ENCODE results near the gene RAB17.
"Not testable (repeated sequence)": the region's sequence is repeated elsewhere in the genome, so short reads cannot be mapped to it uniquely, and the experiment has no call there.

RAB17 gene

DNA sequence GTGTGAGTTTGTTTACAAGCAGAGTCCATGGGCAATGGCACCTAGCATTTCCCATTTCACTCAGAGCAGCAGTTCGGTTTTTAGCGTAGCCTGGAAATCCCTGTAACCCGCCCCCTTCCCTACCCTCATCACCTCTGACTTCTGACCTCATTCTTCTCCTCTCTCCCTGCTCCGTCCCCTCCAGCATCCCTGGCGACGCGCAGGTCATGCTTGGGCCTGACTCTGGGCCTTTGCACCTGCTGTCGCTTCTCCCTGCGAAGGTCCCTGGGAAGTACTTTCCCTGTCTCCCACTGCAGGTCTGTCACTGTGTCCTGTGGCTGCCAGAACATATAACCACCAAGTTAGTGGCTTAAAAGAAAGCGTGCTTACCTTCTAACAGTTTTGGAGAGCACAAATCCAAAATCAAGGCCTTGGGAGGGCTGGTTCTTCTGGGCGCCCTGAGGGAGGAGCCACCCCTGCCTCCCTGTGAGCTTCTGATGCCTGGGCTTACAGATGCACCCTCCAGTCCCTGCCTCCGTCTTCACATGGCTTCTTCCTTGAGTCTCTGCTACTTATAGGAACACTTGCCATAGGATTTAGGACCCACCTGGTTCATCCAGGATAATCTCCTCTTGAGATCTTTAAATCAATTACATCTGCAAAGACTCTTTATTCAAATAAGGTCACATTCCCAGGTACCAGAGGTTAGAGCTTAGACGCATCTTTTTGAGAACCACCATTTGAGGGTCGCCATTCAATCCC lies 8.1 kb upstream of the RAB17 start:
- no peak for DNase-seq

- peak; percentile 49 for DNase-seq
These were observed 6.9 kb upstream of the RAB17 start for GRCh38 chr2:237597196-237598145.

DNA sequence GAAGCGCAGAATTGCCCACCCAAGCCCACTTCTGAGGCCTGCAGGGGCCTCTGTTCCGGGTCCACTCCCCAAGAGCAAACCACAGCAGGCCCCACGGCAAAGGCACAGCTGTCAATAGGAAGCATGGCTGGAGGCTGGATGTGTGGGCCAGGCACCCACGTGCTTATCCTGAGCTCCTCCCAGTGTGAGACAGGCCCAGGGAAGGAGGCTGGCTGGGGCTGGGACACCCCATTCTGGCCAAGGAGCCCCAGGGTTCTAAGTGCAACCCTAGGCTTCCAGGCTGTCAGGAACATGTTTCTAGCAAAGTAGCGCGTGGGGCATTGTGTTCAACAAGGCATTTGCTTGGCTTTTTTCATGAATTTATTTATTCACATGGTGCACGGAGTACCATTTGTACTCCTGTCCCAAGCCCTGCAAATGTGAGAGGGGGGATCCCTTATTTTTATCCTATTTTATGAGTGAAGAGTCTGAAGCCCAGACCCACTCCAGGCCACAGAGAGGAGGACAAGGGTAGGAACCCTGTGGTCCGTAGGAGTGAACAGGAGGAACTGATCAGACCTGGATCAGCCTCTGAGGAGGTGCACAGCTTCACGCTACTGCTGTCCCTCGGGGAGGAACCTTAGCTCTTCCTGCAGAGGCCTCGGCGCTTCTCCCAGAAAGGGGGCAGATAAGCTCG lies 6.1 kb upstream of the RAB17 start:
- no peak for DNase-seq

DNA sequence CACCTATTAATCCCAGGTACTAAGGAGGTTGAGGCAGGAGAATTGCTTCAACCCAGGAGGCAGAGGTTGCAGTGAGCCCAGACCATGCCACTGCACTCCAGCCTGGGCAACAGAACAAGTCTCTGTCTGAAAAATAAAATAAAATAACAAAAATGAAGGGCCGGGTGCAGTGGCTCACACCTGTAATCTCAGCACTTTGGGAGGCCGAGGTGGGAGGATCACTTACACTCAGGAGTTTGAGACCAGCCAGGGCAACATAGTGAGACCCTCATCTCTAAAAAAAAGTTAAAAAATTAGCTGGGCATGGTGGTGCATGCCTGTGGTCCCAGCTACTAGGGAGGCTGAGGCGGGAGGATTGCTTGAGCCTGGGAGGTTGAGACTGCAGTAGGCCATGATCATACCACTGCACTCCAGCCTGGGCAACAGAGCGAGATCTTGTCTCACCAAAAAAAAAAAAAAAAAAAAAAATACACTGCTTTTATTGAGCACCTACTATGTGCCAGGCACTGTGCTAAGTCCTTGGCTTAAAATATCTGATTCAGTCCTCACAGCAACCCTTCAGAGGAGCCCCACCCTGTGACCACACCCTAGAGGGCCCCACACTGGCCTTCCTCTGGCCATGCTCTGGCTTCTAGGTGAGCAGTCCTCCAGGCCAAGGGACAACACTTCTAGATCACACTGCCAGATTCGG lies 5.4 kb upstream of the RAB17 start:
- DNase-seq: not testable (repeated sequence)

DNA sequence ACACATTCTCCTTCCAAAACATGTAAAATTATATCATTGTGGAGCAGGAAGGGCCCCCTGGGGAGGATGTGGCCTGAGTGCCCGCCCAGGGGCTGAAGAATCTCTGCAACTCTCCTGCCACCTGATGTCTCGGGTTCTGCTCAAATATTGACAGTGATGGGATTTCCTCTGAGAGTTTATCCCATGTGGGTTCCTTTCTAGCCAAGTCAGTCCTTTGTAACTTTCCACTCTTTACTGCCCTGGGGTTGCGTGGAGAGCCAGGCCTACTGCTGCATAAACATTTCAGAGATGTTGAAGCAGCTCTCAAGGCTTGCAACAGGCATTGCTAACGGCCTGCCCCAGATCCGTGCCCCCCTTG lies 4.0 kb upstream of the RAB17 start:
- DNase-seq: no peak

GRCh38 chr2:237593596-237594320 lies 3.2 kb upstream of the RAB17 start:
- no peak for DNase-seq

DNA sequence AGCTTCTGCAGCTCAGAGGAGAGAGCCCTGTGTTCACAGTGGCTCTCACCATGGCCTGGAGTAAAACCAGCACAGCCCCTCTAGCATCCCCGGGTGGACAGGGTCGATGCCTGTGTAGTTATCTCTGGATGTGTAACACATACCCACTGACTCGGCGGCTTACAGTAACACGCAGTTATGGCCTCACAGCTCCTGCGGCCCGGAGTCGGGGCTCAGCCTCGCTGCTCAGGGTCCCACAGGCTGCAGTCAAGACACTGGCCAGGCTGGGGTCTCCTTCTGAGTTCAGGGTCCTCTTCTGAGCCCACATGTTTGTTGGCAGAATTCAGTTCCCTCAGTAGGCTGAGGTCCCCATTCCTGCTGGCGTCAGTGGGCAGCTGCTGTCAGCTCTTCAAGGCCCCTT lies 2.5 kb upstream of the RAB17 start:
- DNase-seq: no peak

DNA sequence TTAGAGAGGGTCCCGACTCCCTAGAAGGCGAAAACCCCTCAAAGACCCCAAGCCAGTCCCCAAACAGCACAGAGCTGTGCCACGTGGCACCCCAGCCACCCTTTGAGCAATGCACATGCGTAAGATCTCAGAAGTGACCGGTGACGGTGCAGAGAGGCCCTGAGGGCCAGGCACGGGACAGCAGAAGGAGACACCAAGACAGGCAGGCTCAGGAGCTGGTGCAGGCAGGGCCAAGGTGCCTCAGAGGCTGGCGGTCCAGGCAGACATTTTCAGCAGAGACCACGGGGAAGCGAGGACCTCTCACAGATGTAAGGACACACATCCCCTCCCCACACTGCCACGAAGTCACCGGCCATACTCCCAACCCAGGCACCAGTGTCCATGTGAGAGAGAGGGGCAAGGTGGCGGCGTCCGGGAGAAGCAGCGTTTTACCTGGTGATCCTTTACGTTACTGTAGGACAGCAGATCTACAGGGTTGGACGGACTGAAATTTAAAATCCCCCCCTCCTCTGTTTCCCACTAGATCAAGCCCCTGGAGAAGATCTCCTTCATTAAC lies 2.0 kb upstream of the RAB17 start:
- DNase-seq: no peak

DNA sequence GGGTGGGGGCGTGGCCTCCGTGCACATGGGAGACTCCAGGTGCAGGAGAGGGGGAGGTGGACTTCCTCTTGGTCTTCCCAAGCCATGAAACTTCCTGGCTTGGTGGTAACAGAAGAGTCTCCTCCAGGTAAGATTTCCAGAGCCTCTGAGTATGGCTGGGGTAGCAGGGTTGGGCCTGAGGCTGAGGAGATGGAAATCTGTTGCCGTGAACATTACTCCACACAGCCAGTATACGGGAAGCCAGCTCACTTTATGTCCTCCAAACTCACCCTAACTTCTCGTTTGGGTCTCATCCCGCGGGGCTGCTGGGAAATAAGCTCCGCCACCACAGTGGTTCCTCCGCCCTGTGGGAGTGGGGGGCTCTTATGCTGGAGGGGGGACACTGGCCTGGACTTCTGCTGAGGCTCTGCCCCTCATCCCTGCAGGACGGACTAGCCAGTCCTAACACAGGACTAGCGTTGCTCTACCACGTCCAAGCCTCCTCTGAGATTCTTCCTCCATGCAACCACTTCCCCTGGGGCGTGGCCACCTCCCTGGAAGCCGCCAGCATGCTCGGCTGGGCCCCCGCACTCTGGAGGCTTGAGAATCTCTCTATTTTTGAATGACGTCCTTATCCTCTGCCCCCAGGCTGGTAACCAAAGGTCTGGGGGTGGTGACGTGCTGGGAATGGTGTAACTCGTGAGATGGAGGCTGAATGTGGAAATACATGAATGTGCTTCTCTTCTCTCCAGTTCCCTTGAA lies 777 bp upstream of the RAB17 start:
- peak; percentile 76 for DNase-seq

DNA sequence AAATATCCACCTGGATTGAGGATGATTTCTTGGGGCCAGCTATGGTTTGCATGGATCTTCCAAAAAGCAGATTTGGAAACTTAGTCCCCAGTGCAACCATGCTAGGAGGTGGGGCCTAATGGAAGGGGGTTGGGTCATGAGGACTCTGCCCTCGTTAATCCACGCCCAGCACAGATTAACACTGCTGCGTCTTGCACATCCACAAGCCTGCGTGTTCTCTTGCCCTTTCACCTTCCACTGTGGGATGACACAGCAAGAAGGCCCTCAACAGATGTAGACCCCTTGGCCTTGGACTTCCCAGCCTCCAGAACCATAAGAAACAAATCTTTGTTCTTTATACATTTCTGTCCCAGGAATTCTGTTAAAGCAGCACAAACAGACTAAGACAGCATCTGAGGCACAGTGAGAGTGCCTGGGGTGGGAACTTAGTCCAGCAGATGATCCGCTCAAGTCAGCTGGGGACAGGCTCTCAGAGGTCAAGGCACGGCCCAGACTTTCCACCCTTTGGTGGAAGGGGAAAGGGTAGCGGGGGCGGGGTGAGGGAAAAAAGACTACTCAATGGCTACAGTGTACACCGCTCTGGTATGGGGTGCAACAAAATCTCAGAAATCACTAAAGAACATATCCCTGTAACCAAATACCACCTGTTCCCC lies 2.4 kb downstream of the RAB17 start:
- DNase-seq: no peak

GRCh38 chr2:237585590-237586221 lies 4.8 kb downstream of the RAB17 start:
- no peak for DNase-seq

- no peak for DNase-seq
These were observed 6.9 kb downstream of the RAB17 start for GRCh38 chr2:237583385-237584295.

DNA sequence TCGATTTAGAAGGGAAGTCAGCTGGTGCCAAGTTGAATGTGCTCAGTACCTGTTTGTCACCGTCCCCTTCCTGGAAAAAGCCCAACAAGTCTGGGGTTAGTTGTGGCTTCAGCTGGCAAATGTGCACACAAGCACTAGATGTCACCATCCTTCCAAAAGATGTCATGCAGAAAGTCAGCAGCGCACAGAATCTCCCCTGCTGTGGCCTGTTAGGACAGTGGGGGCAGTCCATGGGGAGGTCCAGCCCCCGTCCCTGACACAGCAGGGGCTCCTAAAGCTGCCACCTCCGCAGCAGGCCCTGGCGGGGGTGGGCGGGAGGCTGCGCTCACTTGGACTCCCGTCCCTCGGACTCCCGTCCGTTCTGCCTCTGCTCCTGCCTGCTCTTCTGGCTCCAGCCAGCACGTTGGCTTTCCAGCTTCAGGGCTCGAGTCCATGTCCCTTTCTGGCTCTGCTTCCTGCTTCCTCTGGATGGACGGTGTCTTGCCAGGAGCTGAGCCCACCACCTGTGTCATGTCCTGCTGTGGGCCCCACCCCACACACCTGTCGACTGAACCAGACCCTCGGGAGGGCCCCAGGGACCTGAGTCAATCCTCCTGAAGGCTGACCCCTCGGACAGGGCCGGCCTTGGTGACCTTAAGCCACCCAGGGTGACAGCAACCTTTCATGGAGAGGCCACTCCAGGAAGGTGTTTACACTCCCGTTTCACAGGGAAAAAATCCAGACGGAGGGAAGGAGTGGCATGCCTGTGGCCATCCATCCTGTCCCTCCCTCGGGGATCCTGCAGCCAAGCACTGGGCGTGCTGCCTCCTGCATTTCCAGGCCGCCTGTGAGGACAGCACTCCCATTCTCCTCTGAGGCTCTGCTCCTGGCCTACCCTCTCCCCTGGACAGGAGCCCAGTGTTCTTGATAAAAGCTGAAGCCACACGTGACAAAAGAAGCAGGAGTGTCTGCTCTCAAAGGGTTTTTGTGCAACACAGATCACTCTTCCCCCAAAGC lies 8.5 kb downstream of the RAB17 start:
- DNase-seq: peak; percentile 83

DNA sequence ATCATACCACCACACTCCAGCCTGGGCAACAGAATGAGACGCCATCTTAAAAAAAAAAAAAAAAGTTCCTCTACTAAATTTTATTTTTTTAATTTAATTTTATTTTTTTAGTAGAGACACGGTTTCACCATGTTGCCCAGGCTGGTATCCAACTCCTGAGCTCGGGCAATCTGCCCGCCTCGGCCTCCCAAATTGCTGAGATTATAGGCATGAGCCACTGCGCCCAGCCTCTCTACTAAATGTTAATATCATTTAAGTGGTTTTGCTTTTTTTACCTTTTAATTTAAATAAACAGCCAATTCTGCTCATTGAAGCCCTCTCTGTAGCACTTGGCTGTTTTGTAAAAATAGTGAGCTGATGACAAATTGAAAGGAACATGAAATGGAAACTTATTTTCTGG lies 9.2 kb downstream of the RAB17 start:
- DNase-seq: no peak

- DNase-seq: no peak
These were observed 12.3 kb downstream of the RAB17 start for GRCh38 chr2:237577956-237578870.

DNA sequence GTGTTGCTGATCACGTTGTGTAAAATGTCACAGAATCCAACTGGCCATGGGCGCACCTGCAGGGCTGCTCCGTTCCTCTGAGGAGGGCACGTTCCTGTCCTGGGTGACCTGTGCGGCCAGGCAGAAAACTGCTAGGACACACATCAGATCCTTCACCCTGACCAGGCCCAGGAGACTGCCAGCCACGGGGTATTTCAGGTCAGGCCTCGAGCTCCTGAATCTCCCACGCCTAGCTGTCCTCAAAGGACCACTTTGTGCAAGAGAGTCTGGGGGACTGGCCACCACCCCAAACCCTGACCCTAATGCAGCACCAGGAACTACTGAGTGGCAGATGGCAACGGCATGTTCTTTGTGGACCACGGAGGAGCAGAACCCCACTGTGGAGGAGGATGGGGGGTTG lies 13.1 kb downstream of the RAB17 start:
- DNase-seq: no peak

- no peak for DNase-seq
These were observed 13.6 kb downstream of the RAB17 start for GRCh38 chr2:237576974-237577373.
